ENCODE data around the gene CLIP2.
A peak's percentile ranks its signal among the peaks of the same experiment; 100 is the strongest.
"Not testable (repeated sequence)": the region's sequence is repeated elsewhere in the genome, so short reads cannot be mapped to it uniquely, and the experiment has no call there.

Gene CLIP2

GRCh38 chr7:74289018-74289658, at the start of gene CLIP2:
TSS of gene CLIP2 (plus strand) at chr7:74289407. CDS start at chr7:74317547, 28,140 bp downstream.
- DNase-seq = peak; percentile 11

- no peak for DNase-seq
These were observed 48.7 kb upstream of the CLIP2 start for GRCh38 chr7:74240482-74240881.

GRCh38 chr7:74242122-74242443, 47.1 kb upstream of the CLIP2 start:
- no peak for DNase-seq

- DNase-seq = no peak
These were observed 42.7 kb upstream of the CLIP2 start for GRCh38 chr7:74246497-74246896.

- no peak for DNase-seq
These were observed 41.1 kb upstream of the CLIP2 start for GRCh38 chr7:74248156-74248555.

GRCh38 chr7:74249058-74249457, 40.1 kb upstream of the CLIP2 start:
- DNase-seq = not testable (repeated sequence)

- DNase-seq = peak; percentile 41
These were observed 36.3 kb upstream of the CLIP2 start for GRCh38 chr7:74252893-74253292.

- no peak for DNase-seq
These were observed 35.9 kb upstream of the CLIP2 start for GRCh38 chr7:74253331-74253730.

- no peak for DNase-seq
These were observed 35.4 kb upstream of the CLIP2 start for GRCh38 chr7:74253835-74254128.

GRCh38 chr7:74254129-74254857, 34.9 kb upstream of the CLIP2 start, which contains the start of gene RFC2:
TSS of gene RFC2 (minus strand) at chr7:74254399. CDS start at chr7:74254383, 16 bp downstream.
- peak; percentile 70 for DNase-seq

- no peak for DNase-seq
These were observed 34.3 kb upstream of the CLIP2 start for GRCh38 chr7:74254858-74255379.

GRCh38 chr7:74255461-74255860, 33.7 kb upstream of the CLIP2 start:
- not testable (repeated sequence) for DNase-seq

GRCh38 chr7:74256491-74257408, 32.5 kb upstream of the CLIP2 start:
- no peak for DNase-seq

GRCh38 chr7:74258639-74259038, 30.6 kb upstream of the CLIP2 start:
- DNase-seq = no peak

GRCh38 chr7:74262639-74263398, 26.4 kb upstream of the CLIP2 start:
- DNase-seq = peak; percentile 64

- DNase-seq = no peak
These were observed 25.6 kb upstream of the CLIP2 start for GRCh38 chr7:74263399-74264120.

- no peak for DNase-seq
These were observed 22.8 kb upstream of the CLIP2 start for GRCh38 chr7:74266191-74266963.

GRCh38 chr7:74267756-74268565, 21.2 kb upstream of the CLIP2 start:
- DNase-seq = no peak

- peak; percentile 73 for DNase-seq
These were observed 19.4 kb upstream of the CLIP2 start for GRCh38 chr7:74269757-74270277.

- no peak for DNase-seq
These were observed 17.5 kb upstream of the CLIP2 start for GRCh38 chr7:74271742-74272141.
